T-cell (primary cell): Measurements from ENCODE around the gene MAP3K15. TPM values are rescaled to one million over a fixed set of nuclear protein-coding genes. Genes with fewer than 3 reads are reported as not detected.

Experiments used
- ATAC-seq, 4 experiments: fragments of 200-7000 bp in 3 of 4; fragments of 150-1000 bp in 1 of 4; cut with Tn5 transposase; replicated peaks in 1 of 4; 1 replicate in 3 of 4; 2 replicates in 1 of 4; pipeline ENCODE4 v1.10.0; 2021; ENCODE audit warnings: moderate library complexity in 3 of 4, mild to moderate bottlenecking in 2 of 4, moderate number of reproducible peaks in 1 of 4
- CTCF ChIA-PET, 2 donors: fragments of 300-600 bp; sonication (Branson Sonifier 250); formaldehyde crosslinking; loops; one replicate each; lab custom pipeline; 2022; ENCODE audit warnings: antibody characterized with exemption in 2 of 2; lab: Charles Lee
- POLR2A ChIA-PET, 2 donors: fragments of 300-600 bp; sonication (Branson Sonifier 250); formaldehyde crosslinking; loops; one replicate each; lab custom pipeline; 2022; ENCODE audit warnings: antibody characterized with exemption in 2 of 2; lab: Charles Lee
- DNase-seq, 35 experiments: peaks; one replicate each; pipeline versions ENCODE4 v3.0.0 to v3.0.0-alpha.2; 2013 to 2023
- H3K27ac ChIP-seq: one replicate; pipeline ENCODE4 v1.5.1; 2013; ENCODE audit warnings: low read length
- H3K27me3 ChIP-seq, 2 experiments: replicated peaks in 1 of 2; 1 replicate in 1 of 2; 2 replicates in 1 of 2; pipeline versions ENCODE4 v1.6.1 to v1.7.0; 2013; ENCODE audit warnings: low read length in 1 of 2, mixed read lengths in 1 of 2; ENCODE audit not compliant: control insufficient read depth in 2 of 2, insufficient read depth in 2 of 2; ENCODE audit errors: extremely low read depth in 1 of 2
- H3K36me3 ChIP-seq, 2 donors: 1 replicate in 1 of 2; 2 replicates in 1 of 2; pipeline versions ENCODE4 v1.6.1 to v1.7.0; 2013; ENCODE audit warnings: low read length in 1 of 2; ENCODE audit not compliant: control insufficient read depth in 2 of 2, insufficient read depth in 1 of 2; ENCODE audit errors: extremely low read depth in 1 of 2
- H3K4me1 ChIP-seq, 2 experiments: 1 replicate in 1 of 2; 2 replicates in 1 of 2; pipeline versions ENCODE4 v1.6.1 to v1.7.0; 2013; ENCODE audit warnings: low read length in 2 of 2, mixed read lengths in 1 of 2; ENCODE audit not compliant: insufficient read depth in 2 of 2, control insufficient read depth in 1 of 2; ENCODE audit errors: extremely low read depth in 1 of 2
- H3K4me3 ChIP-seq, 2 donors: 1 replicate in 1 of 2; 2 replicates in 1 of 2; pipeline versions ENCODE4 v1.5.1 to v1.7.0; 2013; ENCODE audit warnings: mild to moderate bottlenecking in 2 of 2, low read length in 1 of 2, moderate library complexity in 1 of 2; ENCODE audit not compliant: control insufficient read depth in 1 of 2; ENCODE audit errors: extremely low read depth in 1 of 2
- H3K9me3 ChIP-seq: 2 replicates; pipeline ENCODE4 v1.7.0; 2013
- H3K27ac Mint-ChIP-seq, 2 donors: one replicate each; pipeline ENCODE4 v1.8.0; 2020 to 2021; ENCODE audit warnings: mild to moderate bottlenecking in 2 of 2, mixed read lengths in 2 of 2
- H3K27me3 Mint-ChIP-seq, 2 donors: one replicate each; pipeline ENCODE4 v1.8.0; 2021 to 2022; ENCODE audit warnings: mixed read lengths in 2 of 2
- H3K36me3 Mint-ChIP-seq: one replicate; pipeline ENCODE4 v1.8.0; 2021; ENCODE audit warnings: mixed read lengths
- H3K4me1 Mint-ChIP-seq, 3 donors: one replicate each; pipeline ENCODE4 v1.8.0; 2020 to 2022; ENCODE audit warnings: mixed read lengths in 3 of 3, mild to moderate bottlenecking in 1 of 3
- H3K4me3 Mint-ChIP-seq, 3 donors: one replicate each; pipeline ENCODE4 v1.8.0; 2020 to 2022; ENCODE audit warnings: mild to moderate bottlenecking in 3 of 3, mixed read lengths in 3 of 3, moderate library complexity in 3 of 3
- H3K9me3 Mint-ChIP-seq, 3 donors: one replicate each; pipeline ENCODE4 v1.8.0; 2020 to 2022; ENCODE audit warnings: mixed read lengths in 3 of 3
- WGBS: methylation state at CpG from one replicate; pipeline ENCODE4 v1.1.5; 2013; ENCODE audit warnings: missing lambda C conversion rate; ENCODE audit not compliant: insufficient coverage; 5-methylcytosine and 5-hydroxymethylcytosine counted together
- total RNA-seq, 35 experiments: library from RNA in 6 of 35; stranded (reverse) in 6 of 35; fragments of 120-200 nt in 1 of 35; gene quantifications; one replicate each; pipeline versions ENCODE4 v1.2.1 to v1.2.4 and lab custom pipeline; 2013 to 2026

MAP3K15 gene
- total RNA-seq, 5 donors from 2014 or later (not counting 1 experiment from before 2014, with no cell fraction given), result 0.09 to 0.23 TPM; not detected in 3

GRCh38 chrX:19344661-19345060 lies 170.6 kb downstream of the MAP3K15 start:
- DNase-seq (no peak), ATAC-seq (no peak)
- ChIA-PET CTCF (interaction anchor here in 1 of 2 donors (1.5 kb wide), 1 partner anchor 11 kb away, joined by 3 read pairs; no protein-coding TSS in a partner anchor), POLR2A (no interaction called here)
- Mint-ChIP-seq H3K27me3 (peaks cover 0 to 17% of the 10 kb centered on the region in 2 donors), H3K4me1 (peaks cover 16 to 26% (median 26%) of the 10 kb centered on the region in 3 donors), H3K4me3 (peak overlapping the region; percentile 84 to 86 (median 86)), H3K9me3 (no peaks in the 10 kb centered on the region), H3K36me3 (peaks cover 2% of the 10 kb centered on the region), H3K27ac (peak overlapping the region in 1 of 2 donors; percentile 48)
- Histone ChIP-seq H3K36me3 (peaks cover 0 to 11% of the 10 kb centered on the region in 2 donors), H3K4me1 (peaks cover 7 to 25% of the 10 kb centered on the region in 2 experiments), H3K9me3 (no peaks in the 10 kb centered on the region), H3K27ac (no peak overlapping the region), H3K4me3 (peak overlapping the region; percentile 57 to 75), H3K27me3 (no peaks in the 10 kb centered on the region)
- no CpG with 5 or more reads among the region's 10 CpGs for WGBS

DNA sequence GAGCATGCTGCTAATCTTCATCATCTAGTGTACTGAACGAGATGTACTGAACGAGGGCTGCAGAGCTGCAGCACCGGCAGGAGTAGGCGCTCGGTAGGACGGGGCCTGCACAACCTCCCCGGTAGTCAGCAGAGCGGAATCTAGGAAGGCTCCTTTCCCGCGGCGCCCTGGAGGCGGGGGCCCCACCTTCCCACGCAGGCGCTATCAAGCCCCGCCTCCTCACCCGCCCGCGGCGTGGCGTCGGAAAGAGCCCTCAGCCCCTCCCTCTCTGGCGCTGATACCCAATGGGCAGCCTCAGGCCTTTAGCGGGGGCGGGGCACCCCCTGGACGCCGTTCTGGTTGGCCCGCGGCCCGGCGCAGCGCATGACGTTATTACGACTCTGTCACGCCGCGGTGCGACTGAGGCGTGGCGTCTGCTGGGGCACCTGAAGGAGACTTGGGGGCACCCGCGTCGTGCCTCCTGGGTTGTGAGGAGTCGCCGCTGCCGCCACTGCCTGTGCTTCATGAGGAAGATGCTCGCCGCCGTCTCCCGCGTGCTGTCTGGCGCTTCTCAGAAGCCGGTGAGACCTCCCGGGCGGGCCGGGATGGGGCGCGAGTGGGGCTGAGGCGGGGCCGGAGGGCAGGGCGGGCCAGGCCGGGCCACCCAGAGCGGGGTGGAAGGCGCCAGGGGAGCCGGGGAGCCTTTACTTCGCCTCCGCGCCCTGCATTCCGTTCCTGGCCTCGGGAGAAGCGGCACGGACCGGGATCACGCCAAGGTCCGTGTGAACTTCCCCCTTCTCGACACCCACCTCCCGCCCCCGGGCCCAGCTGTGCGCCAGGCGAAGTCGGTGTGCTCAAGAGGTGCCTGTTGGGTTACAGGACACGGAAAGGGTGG lies 171.5 kb downstream of the MAP3K15 start, which contains the start of gene PDHA1:
PDHA1 (plus strand) TSS at position 393 of the 874 bp plus-strand sequence; CDS start at position 504, 111 bp downstream.
- CTCF ChIA-PET, result interaction anchor here in 1 of 2 donors (0.8 kb wide), 1 partner anchor 10 kb away, joined by 3 read pairs; no protein-coding TSS in a partner anchor

DNA sequence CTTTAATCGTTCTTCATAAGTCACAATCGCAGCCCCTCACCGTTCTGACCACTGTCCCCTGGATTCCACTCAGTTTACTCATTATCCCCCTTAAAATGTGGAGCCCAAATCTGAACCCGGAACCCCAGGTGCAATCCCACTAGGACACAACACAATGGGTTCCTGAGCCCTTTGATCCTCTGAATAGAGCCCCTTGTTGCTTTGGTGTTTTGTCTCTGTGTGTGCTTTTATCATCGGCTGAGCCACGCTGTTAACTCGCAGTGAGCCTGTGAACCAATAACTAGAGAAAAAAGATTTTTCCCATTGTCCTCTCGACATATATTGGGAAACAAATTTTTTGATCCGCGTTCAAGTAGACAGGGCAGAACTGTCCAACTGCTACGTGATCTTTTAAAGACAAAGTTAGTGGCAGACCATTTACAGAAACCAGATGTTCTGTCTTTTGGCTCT lies 172.2 kb downstream of the MAP3K15 start:
- Histone ChIP-seq H3K36me3 (peaks cover 0 to 3% of the 10 kb centered on the region in 2 donors), H3K4me3 (peak overlapping the region in 1 of 2 donors; percentile 75), H3K27me3 (no peaks in the 10 kb centered on the region), H3K4me1 (peaks cover 7 to 25% of the 10 kb centered on the region in 2 experiments), H3K27ac (peak overlapping the region; percentile 60), H3K9me3 (no peaks in the 10 kb centered on the region)
- Mint-ChIP-seq H3K9me3 (no peaks in the 10 kb centered on the region), H3K36me3 (no peaks in the 10 kb centered on the region), H3K4me1 (peaks cover 16 to 25% (median 24%) of the 10 kb centered on the region in 3 donors), H3K27ac (peak overlapping the region; percentile 73 to 91), H3K27me3 (peaks cover 0 to 21% of the 10 kb centered on the region in 2 donors), H3K4me3 (peak overlapping the region; percentile 84 to 86 (median 86))
- WGBS, result no CpG with 5 or more reads among the region's 11 CpGs
- CTCF ChIA-PET, result interaction anchor here in 1 of 2 donors (0.8 kb wide), 1 partner anchor 9 kb away, joined by 3 read pairs; no protein-coding TSS in a partner anchor
- POLR2A ChIA-PET, result no interaction called here
- ATAC-seq (no peak), DNase-seq (no peak)

More for the DNA sequence above, 171.5 kb downstream of the MAP3K15 start, which contains the start of gene PDHA1:
- Histone ChIP-seq H3K27me3 (no peaks in the 10 kb centered on the region), H3K36me3 (peaks cover 0 to 4% of the 10 kb centered on the region in 2 donors), H3K27ac (peak within 1 kb of the TSS; percentile 60), H3K4me1 (peaks cover 7 to 25% of the 10 kb centered on the region in 2 experiments), H3K4me3 (peak within 1 kb of the TSS; percentile 57 to 75), H3K9me3 (no peaks in the 10 kb centered on the region)
- peaks cover 0 to 21% of the 10 kb centered on the region in 2 donors for H3K27me3 Mint-ChIP-seq
- peaks cover 16 to 26% (median 24%) of the 10 kb centered on the region in 3 donors for H3K4me1 Mint-ChIP-seq
- 0% methylated on average over 34 of the region's 81 CpGs for WGBS
- peak within 1 kb of the TSS; percentile 84 to 86 (median 86) for H3K4me3 Mint-ChIP-seq
- H3K9me3 Mint-ChIP-seq, result no peaks in the 10 kb centered on the region
- POLR2A ChIA-PET, result no interaction called here
- peak within 1 kb of the TSS; percentile 79 to 91 for H3K27ac Mint-ChIP-seq
- no peaks in the 10 kb centered on the region for H3K36me3 Mint-ChIP-seq
- peak; percentile 94 to 99 (median 98) for ATAC-seq
- DNase-seq, result peak; percentile 78 to 95 (median 90)

DNA sequence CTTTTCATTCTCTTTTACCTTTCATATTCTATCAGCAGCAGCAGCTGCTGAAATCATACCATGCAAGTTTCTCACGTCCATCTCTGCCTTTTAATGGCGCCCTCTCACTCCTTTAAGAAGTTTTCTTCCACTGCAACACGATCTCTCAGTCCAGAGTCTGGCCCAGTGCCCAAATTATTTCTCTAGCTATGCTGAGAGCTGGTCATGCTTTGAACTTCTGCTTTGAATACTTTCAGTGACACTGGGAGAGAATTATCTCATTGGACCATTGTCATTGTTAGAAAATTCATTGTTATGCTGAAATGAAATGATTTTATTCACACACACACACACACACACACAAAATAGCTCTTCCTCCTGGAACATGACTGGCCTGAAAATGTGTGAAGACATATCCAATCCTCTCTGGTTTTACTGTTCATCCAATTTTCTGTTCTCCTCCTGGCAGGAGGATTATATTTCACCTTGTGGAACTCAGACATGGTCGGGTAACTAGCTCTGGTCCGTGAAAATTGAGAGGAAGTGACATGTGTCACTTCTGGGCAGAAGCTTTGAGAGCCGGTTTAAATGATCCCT lies 172.9 kb downstream of the MAP3K15 start:
- Mint-ChIP-seq H3K36me3 (no peaks in the 10 kb centered on the region), H3K27me3 (peaks cover 0 to 21% of the 10 kb centered on the region in 2 donors), H3K27ac (no peak overlapping the region), H3K9me3 (no peaks in the 10 kb centered on the region), H3K4me3 (no peak overlapping the region), H3K4me1 (peaks cover 16 to 18% (median 18%) of the 10 kb centered on the region in 3 donors)
- CTCF ChIA-PET, result no interaction called here
- ATAC-seq (no peak), DNase-seq (no peak)
- no peaks in the 10 kb centered on the region for H3K36me3 ChIP-seq
- no peak overlapping the region for H3K27ac ChIP-seq
- H3K27me3 ChIP-seq, result no peaks in the 10 kb centered on the region
- peaks cover 7 to 25% of the 10 kb centered on the region in 2 experiments for H3K4me1 ChIP-seq
- WGBS, result no CpG with 5 or more reads among the region's 6 CpGs
- H3K9me3 ChIP-seq, result no peaks in the 10 kb centered on the region
- POLR2A ChIA-PET, result no interaction called here
- no peak overlapping the region for H3K4me3 ChIP-seq

DNA sequence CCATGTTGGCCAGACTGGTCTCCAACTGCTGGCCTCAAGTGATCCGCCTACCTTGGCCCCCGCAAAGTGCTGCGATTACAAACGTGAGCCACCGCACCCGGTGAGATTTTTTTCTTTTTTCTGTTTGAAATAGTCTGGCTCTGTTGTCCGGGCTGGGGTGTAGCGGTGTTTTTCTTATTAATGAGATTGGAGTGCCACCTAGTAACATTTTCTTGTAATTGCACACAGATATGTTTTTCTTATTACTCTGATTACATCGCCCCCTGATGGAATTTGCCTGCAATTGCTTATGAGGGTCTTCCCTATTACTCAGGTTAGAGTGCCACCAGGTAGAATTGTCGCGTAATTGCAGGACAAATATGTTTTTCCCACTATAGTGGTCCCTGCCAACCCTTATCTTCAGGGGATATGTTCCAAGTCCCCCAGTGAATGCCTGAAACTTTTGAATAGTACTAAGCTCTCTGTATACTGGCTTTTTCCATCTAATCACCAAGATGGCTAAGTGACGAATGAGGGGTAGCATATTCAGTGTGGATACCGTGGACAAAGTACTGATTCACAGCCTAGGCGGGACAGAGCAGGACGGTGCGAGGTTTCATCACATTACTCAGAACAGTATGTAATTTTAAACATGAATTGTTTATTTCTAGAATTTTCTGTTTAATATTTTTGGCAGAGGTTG lies 180.2 kb downstream of the MAP3K15 start:
- POLR2A ChIA-PET, result no interaction called here

More for the DNA sequence above, 180.2 kb downstream of the MAP3K15 start:
- Mint-ChIP-seq H3K27me3 (peaks cover 0 to 9% of the 10 kb centered on the region in 2 donors), H3K36me3 (no peaks in the 10 kb centered on the region), H3K9me3 (peaks cover 2 to 4% (median 4%) of the 10 kb centered on the region in 3 donors), H3K27ac (no peak overlapping the region), H3K4me1 (no peaks in the 10 kb centered on the region), H3K4me3 (no peak overlapping the region)
- peak in 2 of 35 experiments; percentile 9 to 32 for DNase-seq
- no peaks in the 10 kb centered on the region for H3K27me3 ChIP-seq
- no peaks in the 10 kb centered on the region for H3K36me3 ChIP-seq
- CTCF ChIA-PET, result interaction anchor here in 1 of 2 donors (1.1 to 1.3 kb wide), 4 partner anchors 910 to 980 kb away, joined by 3 to 9 read pairs (median 4); partner anchors contain the start of gene CDKL5
- H3K4me1 ChIP-seq, result no peaks in the 10 kb centered on the region
- no peak overlapping the region for H3K27ac ChIP-seq
- no CpG with 5 or more reads among the region's 16 CpGs for WGBS
- ATAC-seq, result peak in 1 of 4 experiments; percentile 28
- no peaks in the 10 kb centered on the region for H3K9me3 ChIP-seq
- H3K4me3 ChIP-seq, result no peak overlapping the region
